GM18498 (cell line): Measurements from ENCODE around the gene R3HDM2.

ENCODE experiments used
- ATAC-seq: cut with Tn5 transposase; IDR thresholded peaks from one replicate; pipeline ENCODE4 v1.9.1; 2021; ENCODE audit warnings: mild to moderate bottlenecking, moderate library complexity; ENCODE audit not compliant: unreplicated experiment

The R3HDM2 gene

GRCh38 chr12:57219993-57220754 lies 210.7 kb downstream of the R3HDM2 start:
- ATAC-seq = no peak

- ATAC-seq = no peak
Measured at GRCh38 chr12:57219205-57219992, 211.4 kb downstream of the R3HDM2 start.

GRCh38 chr12:57218030-57218853 lies 212.6 kb downstream of the R3HDM2 start:
- ATAC-seq = no peak

GRCh38 chr12:57216921-57217879 lies 213.6 kb downstream of the R3HDM2 start:
- no peak for ATAC-seq

GRCh38 chr12:57216014-57216911 lies 214.6 kb downstream of the R3HDM2 start, which contains the start of gene NXPH4:
TSS of gene NXPH4 (plus strand) at chr12:57216794. CDS start at chr12:57216970, 176 bp downstream.
- ATAC-seq = no peak

- ATAC-seq = peak; percentile 58
Measured at GRCh38 chr12:57215668-57216013, 215.2 kb downstream of the R3HDM2 start.

- ATAC-seq = no peak
Measured at GRCh38 chr12:57215065-57215464, 215.8 kb downstream of the R3HDM2 start.

- ATAC-seq = no peak
Measured at GRCh38 chr12:57214398-57214781, 216.5 kb downstream of the R3HDM2 start.

- no peak for ATAC-seq
Measured at GRCh38 chr12:57213763-57214397, 217.0 kb downstream of the R3HDM2 start.

GRCh38 chr12:57213058-57213715 lies 217.7 kb downstream of the R3HDM2 start:
- ATAC-seq = peak; percentile 41

GRCh38 chr12:57212701-57213057 lies 218.2 kb downstream of the R3HDM2 start:
- ATAC-seq = no peak

- no peak for ATAC-seq
Measured at GRCh38 chr12:57211791-57212700, 218.8 kb downstream of the R3HDM2 start.

- no peak for ATAC-seq
Measured at GRCh38 chr12:57210926-57211692, 219.7 kb downstream of the R3HDM2 start.

- ATAC-seq = no peak
Measured at GRCh38 chr12:57210461-57210860, 220.4 kb downstream of the R3HDM2 start.

GRCh38 chr12:57209916-57210315 lies 220.9 kb downstream of the R3HDM2 start:
- no peak for ATAC-seq

- no peak for ATAC-seq
Measured at GRCh38 chr12:57208631-57209282, 222.1 kb downstream of the R3HDM2 start.
